Right forelimb (tissue), 1 donor: Measurements from ENCODE around the gene OTUD7B.
A peak's percentile ranks its signal among the peaks of the same experiment; 100 is the strongest.
"Not testable (repeated sequence)": the region's sequence is repeated elsewhere in the genome, so short reads cannot be mapped to it uniquely, and the experiment has no call there.

Experiments
- DNase-seq: peaks from one replicate; pipeline ENCODE4 v3.0.0-alpha.2; 2018

OTUD7B gene

DNA sequence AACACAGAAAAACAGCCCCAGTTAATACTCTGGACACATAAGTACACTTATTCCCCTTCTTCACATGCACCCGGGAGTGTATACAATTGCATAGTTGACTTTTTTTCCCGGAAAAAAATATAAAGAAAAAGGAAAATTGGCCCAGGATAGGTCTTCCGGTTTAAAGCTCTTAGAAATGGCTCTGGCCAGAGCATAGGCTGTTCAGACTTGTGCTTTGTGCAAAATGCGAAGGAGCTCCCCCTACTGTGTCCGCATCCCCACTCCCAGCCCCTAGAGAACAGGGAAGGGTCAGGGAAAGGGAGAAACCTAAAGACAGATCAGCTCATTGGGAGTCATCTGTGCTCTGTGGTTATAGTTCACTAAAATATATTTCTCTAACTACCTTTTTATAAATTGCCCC, 68.3 kb downstream of the OTUD7B start:
- no peak for DNase-seq

DNA sequence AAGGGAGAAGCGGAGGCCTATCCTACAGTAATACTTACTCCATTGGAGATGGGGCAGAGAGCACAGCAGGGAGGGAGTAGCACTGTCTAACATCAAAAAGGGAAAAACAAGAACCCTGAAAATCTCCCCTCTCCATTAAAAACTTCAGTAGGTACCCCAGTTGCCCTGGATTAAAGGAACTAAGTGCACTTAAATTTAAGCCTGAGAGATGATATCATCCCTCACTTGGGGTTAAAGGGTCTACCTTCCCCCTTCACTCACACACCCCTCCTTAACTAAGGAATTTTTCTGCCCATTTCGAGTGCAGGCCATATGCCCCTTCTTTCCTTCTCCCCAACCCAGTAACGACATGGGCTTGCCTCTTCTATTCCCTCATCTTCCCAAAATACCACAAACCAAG, 70.1 kb downstream of the OTUD7B start:
- DNase-seq, result no peak

DNA sequence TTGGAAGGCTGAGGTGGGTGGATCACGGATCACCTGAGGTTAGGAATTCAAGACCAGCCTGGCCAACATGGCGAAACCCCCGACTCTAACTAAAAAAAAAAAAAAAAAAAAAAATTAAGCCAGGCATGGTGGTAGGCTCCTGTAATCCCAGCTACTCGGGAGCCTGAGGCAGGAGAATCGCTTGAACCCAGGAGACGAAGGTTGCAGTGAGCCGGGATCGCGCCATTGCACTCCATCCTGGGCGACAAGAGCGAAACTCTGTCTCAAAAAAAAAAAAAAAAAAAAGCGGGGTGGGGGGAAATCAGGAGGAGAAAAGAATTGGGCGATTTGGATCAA, 71.9 kb downstream of the OTUD7B start:
- DNase-seq, result not testable (repeated sequence)

DNA sequence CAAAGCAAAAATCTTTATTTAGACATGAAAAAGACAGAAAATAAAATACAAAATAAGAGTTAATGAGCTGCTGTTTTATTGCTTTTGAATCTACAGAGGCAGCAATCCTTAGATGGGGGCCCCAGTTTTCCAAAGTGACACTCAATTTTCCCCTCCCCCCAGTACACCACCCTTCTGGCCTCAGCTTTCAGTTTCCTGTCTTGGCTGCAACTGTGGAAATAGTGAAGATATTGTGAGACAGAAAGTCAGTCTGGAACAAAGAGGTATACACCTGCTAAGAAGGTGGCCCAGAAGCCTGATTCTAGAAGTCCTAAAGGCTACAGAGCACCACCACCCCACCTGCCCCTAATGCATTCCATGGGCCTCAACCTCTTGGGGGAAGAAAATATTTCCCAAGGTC, 72.8 kb downstream of the OTUD7B start:
- no peak for DNase-seq

DNA sequence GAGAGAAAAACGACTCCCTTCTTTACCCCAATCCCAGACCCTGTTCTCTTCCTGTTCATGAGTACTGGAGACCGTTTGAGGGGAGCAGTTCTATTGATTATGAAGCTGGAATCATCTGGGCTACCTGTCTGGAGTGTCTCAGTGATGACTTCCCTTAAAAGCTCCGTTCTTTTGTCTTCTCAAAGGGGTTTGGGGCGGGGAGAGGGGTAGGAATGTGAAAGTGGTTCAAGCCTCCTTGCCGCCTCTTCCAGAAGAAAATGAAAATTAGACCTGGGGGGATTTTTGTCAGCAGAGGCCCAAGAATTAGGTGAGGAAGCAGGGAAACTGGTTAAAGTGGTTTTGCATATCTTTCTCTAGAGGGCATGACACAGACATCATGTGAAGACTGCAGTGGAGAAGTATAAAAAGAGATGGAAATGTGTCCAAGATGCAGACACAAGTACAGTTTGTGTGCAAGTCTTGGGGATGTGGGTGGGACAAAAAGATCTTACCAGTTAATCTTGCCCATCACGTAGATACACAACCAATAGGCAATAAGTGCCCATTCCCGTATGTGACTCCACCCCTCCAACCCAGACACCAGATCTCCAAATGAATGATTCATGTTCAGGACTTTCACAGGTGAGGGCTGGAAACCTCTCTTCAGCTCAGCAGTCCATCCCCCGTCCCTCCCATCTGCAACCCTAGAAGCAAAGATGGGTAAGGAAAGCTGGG, 73.4 kb downstream of the OTUD7B start:
- no peak for DNase-seq

DNA sequence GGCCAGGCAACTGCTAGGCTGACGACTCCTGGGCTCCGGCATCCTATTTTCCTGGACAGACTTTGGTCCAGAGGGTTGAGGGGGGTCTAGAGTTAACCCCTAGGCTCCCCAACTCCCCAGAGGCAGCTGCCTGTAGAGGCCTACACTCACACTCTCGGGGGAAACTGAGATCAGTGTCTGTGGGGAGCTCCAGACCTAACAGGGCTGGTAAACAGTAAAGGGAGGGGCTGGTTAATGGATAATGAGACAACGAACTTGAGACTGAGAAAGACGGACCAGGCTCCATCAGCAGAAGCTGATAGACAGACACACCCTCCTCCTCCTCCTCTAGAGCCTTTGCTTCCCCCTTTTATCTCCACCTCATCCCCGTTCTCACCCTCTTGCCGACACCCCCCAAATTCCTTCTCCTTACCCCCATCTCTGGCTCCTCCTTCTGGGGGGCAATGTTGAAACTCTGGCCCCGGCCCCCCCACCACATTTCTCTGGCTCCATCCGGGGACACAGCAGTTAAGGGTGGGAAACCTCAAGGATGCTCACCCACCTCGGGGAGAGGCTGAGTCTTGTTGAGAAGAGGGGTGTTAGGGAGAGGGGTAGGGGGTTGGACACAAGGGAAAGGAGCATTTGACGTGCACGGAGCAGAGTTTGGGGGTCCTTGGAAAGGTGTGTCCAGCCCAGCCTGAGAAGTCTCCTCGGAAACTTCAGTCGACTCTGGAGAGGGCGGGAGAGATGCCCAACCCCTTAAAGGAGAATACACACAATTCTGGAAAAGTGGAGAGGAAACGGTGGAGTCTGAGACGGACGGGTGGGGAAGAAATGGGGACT, 74.1 kb downstream of the OTUD7B start, which contains the start of gene MTMR11:
MTMR11 (minus strand) TSS at position 710 of the 822 bp plus-strand sequence; CDS start at position 478, 232 bp downstream.
- peak; percentile 76 for DNase-seq

DNA sequence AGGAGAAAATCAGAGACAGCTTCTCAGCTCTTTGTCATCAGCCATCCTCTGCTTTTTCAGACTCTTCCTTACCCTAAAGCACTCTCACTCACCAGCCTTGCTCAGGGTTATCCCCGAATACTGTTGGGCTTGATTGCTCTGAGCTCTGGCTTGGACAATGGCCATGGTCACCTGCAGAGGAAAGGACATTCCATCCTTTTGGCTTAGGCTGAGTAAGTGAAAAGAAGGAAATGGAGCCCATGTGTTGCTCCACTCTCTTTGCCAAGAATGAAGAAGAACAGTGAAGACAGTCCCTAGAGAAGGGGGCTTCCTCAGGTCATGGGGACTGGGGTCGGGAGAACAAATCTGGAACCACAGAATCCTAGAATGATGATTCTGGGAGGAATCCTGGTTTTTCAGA, 76.2 kb downstream of the OTUD7B start:
- DNase-seq, result no peak

DNA sequence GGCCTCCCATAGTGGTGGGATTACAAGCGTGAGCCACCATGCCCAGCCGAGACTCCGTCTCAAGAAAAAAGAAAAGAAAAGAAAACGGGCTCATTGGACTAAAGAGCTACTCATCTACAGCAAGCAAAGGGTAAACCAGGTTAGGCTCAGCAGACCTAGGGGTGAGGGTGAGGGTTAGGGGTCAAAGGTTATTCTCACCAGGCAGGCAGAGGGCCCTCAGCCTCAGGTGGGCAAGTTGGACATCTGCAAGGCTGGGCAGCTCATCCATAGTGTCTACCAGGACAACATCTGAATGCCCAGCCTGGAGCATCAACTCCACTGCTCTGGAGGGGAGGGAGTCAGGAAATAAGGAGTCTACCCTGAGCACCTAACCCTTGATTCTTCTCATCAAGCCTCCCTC, 77.3 kb downstream of the OTUD7B start:
- no peak for DNase-seq

DNA sequence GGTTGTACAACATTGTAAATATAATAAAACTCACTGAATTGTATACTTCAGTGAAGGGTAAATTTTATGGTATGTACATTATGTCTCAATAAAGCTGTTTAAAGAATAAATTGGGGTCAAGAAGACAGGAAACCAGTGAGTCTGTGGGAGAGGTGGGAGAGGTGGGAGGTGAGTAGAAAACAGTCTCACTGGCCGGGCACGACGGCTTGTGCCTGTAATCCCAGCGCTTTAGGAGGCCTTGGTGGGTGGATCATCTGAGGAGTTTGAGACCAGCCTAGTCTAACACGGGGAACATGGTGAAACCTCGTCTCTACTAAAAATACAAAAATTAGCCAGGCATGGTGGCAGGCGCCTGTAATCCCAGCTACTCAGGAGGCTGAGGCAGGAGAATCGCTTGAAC, 78.1 kb downstream of the OTUD7B start:
- no peak for DNase-seq

DNA sequence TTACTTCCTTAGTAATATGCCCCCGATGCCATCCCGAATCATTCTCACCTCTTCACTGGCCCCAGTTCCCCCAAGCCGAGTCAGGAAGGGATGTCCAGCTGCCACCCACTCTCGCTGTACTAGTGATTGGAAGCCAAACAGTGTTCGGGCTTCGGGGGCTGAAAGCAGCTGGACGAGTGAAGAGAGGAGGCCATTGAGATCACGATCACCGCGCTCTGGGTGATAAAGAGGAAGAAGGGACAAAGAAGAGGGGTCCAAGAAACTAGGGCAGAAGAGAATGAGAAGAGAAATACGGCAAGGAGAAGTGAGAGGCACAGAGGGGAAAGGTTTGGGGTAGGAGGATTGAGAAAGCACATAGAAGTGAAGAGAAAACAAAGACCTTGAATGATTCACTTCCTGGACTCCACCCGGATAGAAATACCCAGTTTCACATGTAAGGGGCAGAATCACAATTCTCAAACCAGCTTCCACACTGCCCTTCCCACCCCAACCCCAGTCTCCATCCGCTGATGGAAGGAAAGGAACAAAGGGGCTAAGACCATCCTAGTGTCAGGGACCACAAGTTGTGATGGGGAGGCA, 79.2 kb downstream of the OTUD7B start:
- DNase-seq, result no peak

DNA sequence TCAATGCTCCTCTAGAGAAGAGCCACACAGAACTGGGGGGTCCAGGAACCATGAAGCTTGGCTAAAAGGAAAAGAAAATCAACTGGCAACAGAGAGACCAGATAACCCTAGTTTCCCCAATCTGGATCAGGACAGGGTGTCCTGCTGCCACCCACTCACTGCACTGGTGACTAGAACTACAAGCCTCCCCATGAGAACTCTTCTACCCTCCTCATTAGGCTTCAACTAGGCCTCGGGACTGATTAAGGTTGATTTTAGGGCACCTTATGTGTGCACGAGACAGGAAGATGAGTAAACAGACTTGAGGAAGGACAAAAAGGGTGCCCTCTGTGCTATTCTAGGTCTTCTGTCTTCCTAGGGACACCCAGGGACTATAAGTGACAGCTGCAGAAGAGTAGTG, 80.7 kb downstream of the OTUD7B start:
- DNase-seq, result no peak

DNA sequence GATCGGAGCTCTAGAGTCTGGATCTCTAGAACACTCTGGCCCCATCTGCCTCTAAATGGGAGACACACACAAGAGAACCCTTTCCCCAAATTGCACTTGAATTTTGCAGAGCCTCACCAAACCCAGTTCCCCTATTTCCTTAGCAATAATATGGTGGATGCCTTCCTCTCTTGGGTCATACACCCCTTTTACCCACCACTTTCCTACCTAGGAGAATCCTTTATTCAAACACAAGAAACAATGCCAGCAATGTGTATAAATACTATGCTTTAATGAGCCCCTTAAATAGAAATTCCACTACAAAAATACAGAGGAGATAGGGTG, 82.2 kb downstream of the OTUD7B start:
- DNase-seq, result no peak

DNA sequence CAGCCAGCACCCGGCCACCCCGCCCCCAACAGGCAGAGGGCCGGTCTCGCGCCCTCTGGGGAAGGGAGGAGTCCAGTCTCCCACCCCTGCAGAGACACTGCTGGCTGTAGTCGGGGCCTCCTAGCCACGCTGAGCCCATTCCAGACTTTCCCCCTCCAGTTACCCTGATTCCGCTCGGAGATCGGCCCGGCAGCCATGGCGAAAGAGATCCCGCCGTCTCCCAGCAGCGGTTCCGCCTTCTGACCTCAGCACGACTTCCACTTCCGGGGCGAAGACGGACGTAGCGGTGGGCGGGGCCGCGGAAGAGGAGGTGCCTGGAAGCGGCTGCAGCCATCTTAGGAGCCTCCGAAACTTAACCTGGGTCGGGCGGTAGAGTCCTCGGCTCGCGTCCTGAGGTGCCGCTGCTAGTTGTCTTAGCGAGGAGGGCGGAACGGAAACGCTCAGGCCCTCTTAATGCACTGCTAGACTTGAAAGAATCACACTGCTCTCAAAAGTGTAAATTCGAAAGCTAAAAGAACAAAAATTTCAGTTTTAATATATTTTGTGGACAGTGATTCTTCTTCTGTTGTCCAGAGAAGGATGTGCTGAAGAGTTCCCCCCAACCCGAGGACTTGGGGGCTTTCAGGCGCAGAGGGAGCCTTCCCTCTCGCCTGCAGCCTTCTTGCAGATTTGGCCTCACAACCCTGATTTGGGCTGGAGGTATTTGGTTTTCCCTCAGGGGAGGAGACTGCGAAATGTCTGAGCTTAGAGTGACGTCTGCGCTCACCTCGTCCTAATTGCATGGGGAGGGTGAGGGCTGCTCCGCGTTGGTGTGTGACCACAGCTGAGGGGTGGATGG, 82.7 kb downstream of the OTUD7B start, which contains the start of gene SF3B4:
SF3B4 (minus strand) TSS at position 241 of the 838 bp plus-strand sequence; CDS start at position 197, 44 bp downstream.
- peak; percentile 96 for DNase-seq

DNA sequence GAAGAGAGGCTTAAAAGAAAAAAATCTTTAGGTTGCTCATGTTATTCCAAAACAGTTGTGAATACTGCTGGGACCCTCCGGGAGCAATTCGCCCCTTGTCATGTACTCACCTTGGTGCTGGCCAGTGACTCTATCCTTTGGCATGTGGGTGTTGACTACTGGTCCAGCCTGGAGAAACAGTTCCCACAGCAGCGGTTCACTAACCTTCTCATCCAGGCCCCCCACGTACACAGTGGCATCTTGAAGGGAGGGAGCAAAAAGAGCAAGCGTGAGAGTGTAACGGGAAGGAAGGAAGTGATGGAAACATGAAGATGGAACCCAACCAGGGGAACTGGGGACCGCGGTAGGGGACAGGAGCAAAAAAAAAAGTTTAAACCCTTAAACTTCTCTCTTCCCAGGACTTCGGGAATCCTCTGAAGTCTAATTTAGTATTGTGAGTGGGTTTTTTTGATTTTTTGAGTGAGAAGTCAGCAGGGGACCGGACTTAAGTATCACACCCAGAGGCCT, 83.4 kb downstream of the OTUD7B start:
- DNase-seq, result no peak

DNA sequence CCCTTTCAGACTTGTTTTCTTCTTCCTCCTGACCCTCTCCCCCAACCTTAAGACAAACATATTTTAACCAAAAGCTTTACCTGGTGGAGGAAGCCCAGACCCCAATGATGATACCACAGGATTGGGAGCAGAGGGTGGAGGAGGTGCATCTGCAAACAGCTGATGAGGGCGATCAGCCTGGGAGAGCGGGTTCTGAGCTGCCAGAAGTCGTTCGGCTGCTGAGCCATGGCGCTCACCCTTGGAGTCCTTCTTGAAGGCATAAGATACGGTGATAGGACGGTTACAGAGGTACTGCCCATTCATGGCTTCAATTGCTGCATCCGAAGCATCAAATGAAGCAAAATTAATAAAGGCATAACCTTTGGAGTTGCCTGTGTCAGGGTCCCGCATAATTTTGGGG, 84.2 kb downstream of the OTUD7B start:
- DNase-seq, result no peak

DNA sequence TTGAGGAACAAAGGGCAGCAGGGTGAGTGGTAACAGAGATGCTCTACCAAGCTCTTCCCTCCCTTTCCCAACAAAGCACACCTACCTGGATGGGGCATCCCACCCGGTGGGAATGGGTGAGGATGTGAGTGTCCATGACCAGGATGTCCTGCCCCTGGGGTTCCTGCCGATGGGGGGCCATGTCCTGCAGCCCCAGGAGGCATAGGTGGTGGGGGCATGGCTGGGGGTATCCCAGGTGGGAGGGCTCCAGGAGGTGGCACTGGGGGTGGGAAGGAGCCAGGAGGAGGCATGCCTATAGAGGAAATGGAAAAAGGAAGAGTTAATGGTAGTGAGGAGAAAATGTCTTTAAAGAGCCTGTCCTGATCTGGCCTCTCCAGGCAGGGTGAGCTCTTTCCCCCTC, 84.8 kb downstream of the OTUD7B start:
- DNase-seq, result no peak

DNA sequence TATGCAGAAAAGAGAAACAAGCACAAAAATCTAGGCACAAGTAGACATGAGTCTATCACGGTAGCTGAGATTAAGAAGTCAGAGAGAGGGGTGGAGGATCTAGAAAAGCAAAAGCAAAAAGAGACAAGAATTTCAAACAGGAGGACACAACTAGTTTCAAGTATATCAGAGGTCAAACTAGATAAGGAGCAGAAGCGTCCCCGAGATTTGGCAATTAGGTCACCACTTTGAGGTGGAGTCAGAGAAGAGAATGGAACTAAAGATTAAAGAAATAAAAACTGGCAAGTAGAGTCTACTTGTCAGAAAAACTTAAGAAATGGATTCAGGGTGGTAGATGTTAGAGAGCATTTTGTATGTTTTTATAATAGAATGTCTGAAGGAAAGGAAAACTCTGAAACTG, 85.2 kb downstream of the OTUD7B start:
- no peak for DNase-seq

DNA sequence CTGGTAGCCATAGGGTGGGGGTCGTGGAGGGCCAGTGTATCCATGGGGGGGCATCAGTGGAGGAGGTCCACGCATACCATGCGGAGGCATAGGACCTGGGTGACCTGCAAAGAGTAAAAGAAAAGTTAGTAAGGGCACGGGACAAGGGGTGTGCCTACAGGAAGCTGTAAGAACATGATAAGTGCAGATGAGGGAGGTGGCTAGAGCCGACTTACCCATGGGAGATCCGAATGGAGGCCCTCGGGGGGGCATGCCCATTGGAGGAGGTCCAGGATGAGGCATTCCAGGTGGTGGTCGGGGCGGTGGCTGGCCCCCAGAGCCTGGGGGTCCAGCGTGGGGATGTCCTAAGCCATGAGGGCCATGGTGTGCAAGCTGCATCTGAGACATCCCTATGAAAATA, 86.9 kb downstream of the OTUD7B start:
- DNase-seq, result no peak

DNA sequence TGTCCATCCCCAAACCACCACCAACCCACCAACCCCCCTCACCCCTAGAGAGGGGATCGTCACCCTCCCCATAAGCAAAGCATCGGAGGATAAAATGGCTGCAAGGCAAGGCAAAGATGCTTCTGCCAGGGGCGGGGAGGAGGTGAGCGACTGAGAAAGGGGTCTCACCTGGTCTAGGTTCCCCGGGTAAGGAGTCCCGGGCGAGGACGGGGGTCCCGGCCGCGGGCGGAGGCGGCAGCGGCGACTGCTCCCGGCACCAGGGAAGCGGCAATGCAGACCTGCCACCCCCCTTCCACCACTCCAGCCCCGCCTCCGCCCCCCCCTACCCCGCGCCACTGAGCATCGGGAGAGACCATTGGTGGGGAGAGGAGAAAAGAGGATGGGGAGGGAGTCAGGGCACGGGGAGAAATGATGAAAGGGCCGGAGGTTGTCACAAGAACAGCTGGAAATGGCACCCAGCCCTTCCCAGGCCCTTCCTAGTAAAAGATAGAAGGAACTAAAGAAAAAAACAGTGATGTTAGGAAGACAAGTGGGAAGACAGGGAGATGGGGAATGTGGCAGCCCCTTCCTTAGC, 92.9 kb downstream of the OTUD7B start, which contains the start of gene SV2A:
SV2A (minus strand) TSS at position 274 of the 574 bp plus-strand sequence. CDS start 4,004 bp downstream, outside the sequence.
- peak; percentile 85 for DNase-seq

DNA sequence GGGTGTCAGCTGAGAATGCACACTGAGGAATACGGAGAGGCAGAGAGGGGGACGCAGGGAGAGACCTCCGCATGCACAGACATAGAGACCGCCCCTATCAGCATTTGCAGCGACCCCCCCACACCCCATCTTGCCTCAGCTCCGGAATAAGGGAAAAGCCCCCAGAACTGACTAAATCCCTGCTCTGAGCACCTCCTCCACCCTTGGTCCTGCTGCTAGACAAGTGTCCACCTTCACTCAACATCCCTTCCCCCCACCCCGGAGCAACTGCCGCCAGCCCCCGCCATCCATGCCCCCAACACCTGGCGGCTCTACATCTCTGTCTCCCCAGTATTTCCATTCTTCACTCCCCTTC, 93.7 kb downstream of the OTUD7B start:
- no peak for DNase-seq

DNA sequence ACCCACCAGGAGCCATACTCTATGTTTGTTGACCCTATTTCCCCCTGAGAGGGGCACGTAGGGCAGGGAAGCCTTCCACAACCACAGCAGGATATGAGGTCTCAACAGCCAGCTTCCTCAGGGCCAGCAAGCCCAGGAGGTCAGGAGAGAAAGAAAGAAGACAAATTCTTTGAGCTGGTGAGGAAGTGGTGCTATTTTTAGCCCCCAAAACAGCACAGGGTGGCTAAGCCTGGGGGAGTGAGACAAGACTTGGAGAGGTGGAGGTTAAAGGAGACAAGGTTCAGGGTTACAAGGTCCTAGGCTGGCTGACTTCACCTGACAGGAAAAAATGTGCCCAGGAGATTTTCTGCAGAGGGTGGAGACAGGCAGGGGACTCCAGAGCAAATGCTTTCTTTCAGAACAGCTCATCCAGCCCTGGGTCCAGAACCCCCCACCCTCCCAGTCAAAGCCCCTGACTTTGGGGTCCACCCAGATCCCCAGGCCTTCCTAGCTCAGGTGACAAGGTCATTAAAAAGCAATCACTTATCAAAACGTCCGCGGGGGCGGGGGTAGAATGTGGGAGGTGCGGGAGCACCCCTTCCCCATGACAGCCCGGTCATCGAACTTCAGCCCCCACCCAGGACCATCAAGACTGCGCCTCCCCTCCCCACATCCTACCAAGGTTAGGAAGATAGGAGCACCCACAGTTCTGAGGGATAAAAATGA, 94.2 kb downstream of the OTUD7B start:
- no peak for DNase-seq
